Measurements from ENCODE around the gene TSEN15.

- TF ChIP-seq, protein P1, sequence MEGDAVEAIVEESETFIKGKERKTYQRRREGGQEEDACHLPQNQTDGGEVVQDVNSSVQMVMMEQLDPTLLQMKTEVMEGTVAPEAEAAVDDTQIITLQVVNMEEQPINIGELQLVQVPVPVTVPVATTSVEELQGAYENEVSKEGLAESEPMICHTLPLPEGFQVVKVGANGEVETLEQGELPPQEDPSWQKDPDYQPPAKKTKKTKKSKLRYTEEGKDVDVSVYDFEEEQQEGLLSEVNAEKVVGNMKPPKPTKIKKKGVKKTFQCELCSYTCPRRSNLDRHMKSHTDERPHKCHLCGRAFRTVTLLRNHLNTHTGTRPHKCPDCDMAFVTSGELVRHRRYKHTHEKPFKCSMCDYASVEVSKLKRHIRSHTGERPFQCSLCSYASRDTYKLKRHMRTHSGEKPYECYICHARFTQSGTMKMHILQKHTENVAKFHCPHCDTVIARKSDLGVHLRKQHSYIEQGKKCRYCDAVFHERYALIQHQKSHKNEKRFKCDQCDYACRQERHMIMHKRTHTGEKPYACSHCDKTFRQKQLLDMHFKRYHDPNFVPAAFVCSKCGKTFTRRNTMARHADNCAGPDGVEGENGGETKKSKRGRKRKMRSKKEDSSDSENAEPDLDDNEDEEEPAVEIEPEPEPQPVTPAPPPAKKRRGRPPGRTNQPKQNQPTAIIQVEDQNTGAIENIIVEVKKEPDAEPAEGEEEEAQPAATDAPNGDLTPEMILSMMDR (IDR thresholded peaks at IDR 0.05) = no peak
- no peak for TF ChIP-seq POLR2A (IDR thresholded peaks at IDR 0.05)
Measured at GRCh38 chr1:184065559-184065958, 14.0 kb downstream of the TSEN15 start.

Measured in heart left ventricle (tissue), 13 donors.